ENCODE results near the gene MTRF1.
A peak's percentile ranks its signal among the peaks of the same experiment; 100 is the strongest.

The MTRF1 gene

DNA sequence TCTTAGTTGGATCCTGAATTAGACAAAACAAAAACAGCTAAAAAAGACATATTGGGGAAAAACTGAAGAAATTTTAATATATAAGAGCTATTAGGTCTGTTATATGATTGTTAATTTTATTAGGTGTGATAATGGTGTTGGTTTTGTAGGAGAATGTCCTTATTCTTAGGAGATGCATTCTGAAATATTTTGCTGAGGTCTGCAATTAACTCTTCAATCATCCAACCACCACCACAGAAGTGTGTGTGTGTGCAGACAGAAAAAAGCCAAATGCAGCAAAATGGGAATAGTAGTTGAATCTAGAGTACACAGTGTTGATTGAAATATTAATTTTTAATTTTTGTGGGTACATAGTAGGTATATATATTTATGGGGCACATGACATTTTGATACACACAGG lies 56.9 kb downstream of the MTRF1 start:
- DNase-seq (ENCODE audit: insufficient read length, low spot score) (no peak), FAIRE-seq (no peak)
- TF ChIP-seq, protein P1, sequence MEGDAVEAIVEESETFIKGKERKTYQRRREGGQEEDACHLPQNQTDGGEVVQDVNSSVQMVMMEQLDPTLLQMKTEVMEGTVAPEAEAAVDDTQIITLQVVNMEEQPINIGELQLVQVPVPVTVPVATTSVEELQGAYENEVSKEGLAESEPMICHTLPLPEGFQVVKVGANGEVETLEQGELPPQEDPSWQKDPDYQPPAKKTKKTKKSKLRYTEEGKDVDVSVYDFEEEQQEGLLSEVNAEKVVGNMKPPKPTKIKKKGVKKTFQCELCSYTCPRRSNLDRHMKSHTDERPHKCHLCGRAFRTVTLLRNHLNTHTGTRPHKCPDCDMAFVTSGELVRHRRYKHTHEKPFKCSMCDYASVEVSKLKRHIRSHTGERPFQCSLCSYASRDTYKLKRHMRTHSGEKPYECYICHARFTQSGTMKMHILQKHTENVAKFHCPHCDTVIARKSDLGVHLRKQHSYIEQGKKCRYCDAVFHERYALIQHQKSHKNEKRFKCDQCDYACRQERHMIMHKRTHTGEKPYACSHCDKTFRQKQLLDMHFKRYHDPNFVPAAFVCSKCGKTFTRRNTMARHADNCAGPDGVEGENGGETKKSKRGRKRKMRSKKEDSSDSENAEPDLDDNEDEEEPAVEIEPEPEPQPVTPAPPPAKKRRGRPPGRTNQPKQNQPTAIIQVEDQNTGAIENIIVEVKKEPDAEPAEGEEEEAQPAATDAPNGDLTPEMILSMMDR (IDR thresholded peaks at IDR 0.05; ENCODE audit: insufficient read depth, missing control alignments): no peak

DNA sequence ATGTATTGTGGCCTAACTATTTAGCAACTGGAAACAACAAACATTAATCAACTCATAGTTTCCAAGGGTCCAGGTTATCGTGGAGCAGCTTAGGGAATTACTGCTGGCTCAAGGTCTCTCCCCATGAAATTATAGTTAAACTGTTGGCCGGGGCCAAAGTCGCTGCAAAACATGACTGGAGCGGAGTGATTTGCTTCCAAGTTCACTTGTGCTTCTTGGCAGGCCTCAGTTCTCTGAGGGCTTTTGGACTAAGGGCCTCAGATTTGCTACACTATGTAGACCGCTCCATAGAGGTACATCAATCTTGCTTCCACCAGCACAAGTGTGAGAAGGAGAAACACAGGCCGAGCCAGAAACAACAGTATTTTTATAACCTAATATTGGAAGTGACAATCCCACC lies 59.6 kb downstream of the MTRF1 start:
- FAIRE-seq (no peak), DNase-seq (ENCODE audit: insufficient read length, low spot score) (no peak)
- TF ChIP-seq, protein P1 (IDR thresholded peaks at IDR 0.05; ENCODE audit: insufficient read depth, missing control alignments): no peak

DNA sequence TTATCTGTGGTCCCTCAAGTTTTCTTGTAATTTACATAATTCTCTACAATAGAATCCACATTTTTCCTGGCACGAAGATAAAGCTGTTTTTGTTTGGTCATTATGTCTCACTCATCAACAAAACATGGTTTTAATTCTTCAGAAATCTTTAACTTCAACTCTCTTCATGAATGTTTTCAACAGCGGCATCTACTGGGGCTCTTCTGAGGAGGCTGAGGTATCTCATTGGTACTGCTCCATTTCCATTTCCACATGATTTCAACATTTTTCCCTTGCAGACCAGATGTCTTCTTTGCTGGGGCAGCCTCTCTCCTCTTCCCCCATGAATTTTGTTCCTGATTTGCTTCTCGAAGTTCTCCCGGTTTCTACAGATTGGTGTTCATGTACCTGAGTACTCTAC lies 63.2 kb downstream of the MTRF1 start:
- TF ChIP-seq, protein P1 (IDR thresholded peaks at IDR 0.05; ENCODE audit: insufficient read depth, missing control alignments): no peak
- no peak for FAIRE-seq

DNA sequence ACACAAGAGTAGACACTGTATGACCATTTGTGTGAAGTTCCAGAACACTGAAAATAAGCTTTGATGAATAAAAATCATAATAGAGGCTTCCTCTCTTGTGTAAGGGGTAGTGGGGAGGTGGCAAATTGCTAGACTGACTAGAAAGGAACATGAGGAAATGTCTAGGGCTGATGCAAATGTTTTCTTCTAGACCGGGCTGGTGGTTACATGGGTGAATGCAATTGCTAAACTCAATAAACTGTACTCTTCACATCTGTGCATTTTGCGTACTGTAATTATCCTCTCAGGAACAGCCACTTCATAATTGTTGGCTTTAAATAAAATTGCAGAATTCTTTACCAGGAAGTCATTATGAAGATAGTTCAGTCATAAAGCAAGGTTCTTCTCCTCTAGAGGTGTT lies 63.9 kb downstream of the MTRF1 start:
- TF ChIP-seq, protein P1 (IDR thresholded peaks at IDR 0.05; ENCODE audit: insufficient read depth, missing control alignments): no peak
- FAIRE-seq (no peak), DNase-seq (ENCODE audit: insufficient read length, low spot score) (no peak)

More for the DNA sequence above, 63.2 kb downstream of the MTRF1 start:
- DNase-seq (ENCODE audit: insufficient read length, low spot score): no peak

DNA sequence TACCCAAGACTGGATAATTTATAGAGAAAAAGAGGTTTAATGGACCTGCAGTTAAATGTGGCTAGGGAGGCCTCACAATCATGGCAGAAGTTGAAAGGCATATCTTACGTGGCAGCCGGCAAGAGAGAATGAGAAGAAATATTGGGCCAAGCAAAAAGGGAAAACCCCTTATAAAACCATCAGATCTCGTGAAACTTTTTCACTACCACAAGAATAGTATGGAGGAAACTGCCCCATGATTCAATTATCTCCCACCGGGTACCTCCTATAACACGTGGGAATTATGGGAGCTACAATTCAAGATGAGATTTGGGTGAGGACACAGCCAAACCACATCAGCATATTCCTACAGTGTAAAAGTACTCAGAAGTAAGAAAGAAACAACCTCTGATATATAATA lies 64.3 kb downstream of the MTRF1 start:
- FAIRE-seq: no peak
- TF ChIP-seq, protein P1 (IDR thresholded peaks at IDR 0.05; ENCODE audit: insufficient read depth, missing control alignments): no peak
- no peak for DNase-seq (ENCODE audit: insufficient read length, low spot score)

DNA sequence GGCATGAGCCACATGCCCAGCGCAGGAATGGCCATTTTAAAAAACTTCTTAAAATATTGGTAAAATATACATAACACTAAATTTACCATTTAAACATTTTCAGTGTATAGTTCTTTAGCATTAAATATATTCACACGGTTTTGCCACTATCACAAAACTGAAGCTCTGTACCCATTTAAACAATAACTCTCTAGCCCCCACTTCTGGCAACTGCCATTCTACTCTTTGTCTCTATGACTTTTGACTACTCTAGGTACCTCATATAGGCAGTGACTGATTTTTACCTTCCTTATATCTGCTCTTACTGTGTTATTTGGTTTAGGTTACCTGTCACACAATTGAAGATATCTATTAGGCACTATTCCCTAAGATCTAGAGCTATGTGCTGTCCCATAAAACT lies 66.8 kb downstream of the MTRF1 start:
- TF ChIP-seq, protein P1 (IDR thresholded peaks at IDR 0.05; ENCODE audit: insufficient read depth, missing control alignments): peak; percentile 8
- no peak for FAIRE-seq
- DNase-seq (ENCODE audit: insufficient read length, low spot score): no peak

DNA sequence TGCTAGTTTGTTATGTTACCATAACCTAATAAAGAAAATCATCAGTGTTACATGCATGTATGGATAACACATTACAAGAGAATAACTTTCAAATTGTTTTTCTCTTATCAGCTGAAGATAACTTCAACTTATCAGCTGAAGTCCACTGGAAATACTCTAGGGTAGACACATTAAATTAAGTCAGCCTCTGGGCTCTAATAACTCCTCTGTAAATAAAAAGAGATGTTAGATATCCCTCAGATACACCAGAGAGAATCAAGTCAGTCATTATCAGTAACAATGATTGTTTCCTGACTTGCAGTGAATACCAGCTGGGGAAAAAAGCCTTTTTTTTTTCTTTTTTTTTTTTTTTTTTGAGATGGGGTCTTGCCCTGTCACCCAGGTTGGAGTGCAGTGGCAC lies 67.4 kb downstream of the MTRF1 start:
- DNase-seq (ENCODE audit: insufficient read length, low spot score) (no peak), FAIRE-seq (no peak)
- TF ChIP-seq, protein P1 (IDR thresholded peaks at IDR 0.05; ENCODE audit: insufficient read depth, missing control alignments): no peak

Measured in D721Med (cell line).